H9 (cell line): ENCODE results near the gene MYT1. TPM values are rescaled to one million over a fixed set of nuclear protein-coding genes. Genes with fewer than 3 reads are reported as not detected.
"Not testable (repeated sequence)": the region's sequence is repeated elsewhere in the genome, so short reads cannot be mapped to it uniquely, and the experiment has no call there.

ENCODE experiments used
- DNase-seq: peaks from one replicate; pipeline ENCODE4 v3.0.0-alpha.2; 2017
- H2AFZ ChIP-seq: one replicate; pipeline ENCODE4 v1.6.1; 2013; ENCODE audit warnings: mild to moderate bottlenecking, low read length, control low read depth, moderate library complexity
- H2AK5ac ChIP-seq: 2 replicates; pipeline ENCODE4 v1.6.1; 2013; ENCODE audit warnings: low read length, control low read depth, mixed read lengths; ENCODE audit not compliant: insufficient read length
- H2BK120ac ChIP-seq: one replicate; pipeline ENCODE4 v1.6.1; 2013; ENCODE audit warnings: low read depth, mild to moderate bottlenecking, low read length, control low read depth, inconsistent platforms; ENCODE audit not compliant: poor library complexity, severe bottlenecking
- H2BK12ac ChIP-seq: 2 replicates; pipeline ENCODE4 v1.6.1; 2013; ENCODE audit warnings: low read length, control low read depth, mixed read lengths, low read depth; ENCODE audit not compliant: insufficient read length
- H2BK15ac ChIP-seq: 2 replicates; pipeline ENCODE4 v1.6.1; 2013; ENCODE audit warnings: low read depth, low read length, control low read depth
- H2BK20ac ChIP-seq: one replicate; pipeline ENCODE4 v1.6.1; 2013; ENCODE audit warnings: low read depth, mild to moderate bottlenecking, low read length, control low read depth, inconsistent platforms; ENCODE audit not compliant: poor library complexity, severe bottlenecking
- H2BK5ac ChIP-seq: 2 replicates; pipeline ENCODE4 v1.6.1; 2013; ENCODE audit warnings: low read length, control low read depth, mixed read lengths; ENCODE audit not compliant: insufficient read length
- H3K14ac ChIP-seq: 2 replicates; pipeline ENCODE4 v1.6.1; 2013; ENCODE audit warnings: low read length, control low read depth; ENCODE audit not compliant: insufficient read depth
- H3K18ac ChIP-seq: 2 replicates; pipeline ENCODE4 v1.6.1; 2013; ENCODE audit warnings: low read depth, mild to moderate bottlenecking, mixed read lengths, low read length, control low read depth; ENCODE audit not compliant: insufficient read length
- H3K23ac ChIP-seq: 2 replicates; pipeline ENCODE4 v1.6.1; 2013; ENCODE audit warnings: low read length, control low read depth, mixed read lengths, low read depth; ENCODE audit not compliant: insufficient read length
- H3K23me2 ChIP-seq: 2 replicates; pipeline ENCODE4 v1.6.1; 2013; ENCODE audit warnings: low read depth, mild to moderate bottlenecking, mixed read lengths, low read length, control low read depth; ENCODE audit not compliant: insufficient read length, poor library complexity, severe bottlenecking
- H3K27ac ChIP-seq: 2 replicates; pipeline ENCODE4 v1.5.1; 2013; ENCODE audit warnings: low read length, control low read depth, mixed read lengths, low read depth; ENCODE audit not compliant: insufficient read length
- H3K27me3 ChIP-seq: 2 replicates; pipeline ENCODE4 v1.6.1; 2013; ENCODE audit warnings: low read length, control low read depth, inconsistent platforms; ENCODE audit not compliant: insufficient read depth
- H3K4ac ChIP-seq: 2 replicates; pipeline ENCODE4 v1.6.1; 2013; ENCODE audit warnings: low read depth, mild to moderate bottlenecking, control low read depth, inconsistent platforms, low read length, moderate library complexity
- H3K4me1 ChIP-seq: 2 replicates; pipeline ENCODE4 v1.6.1; 2013; ENCODE audit warnings: low read length, control low read depth, inconsistent platforms; ENCODE audit not compliant: insufficient read depth
- H3K4me2 ChIP-seq: 2 replicates; pipeline ENCODE4 v1.6.1; 2013; ENCODE audit warnings: low read length, control low read depth, mixed read lengths; ENCODE audit not compliant: insufficient read length, insufficient read depth
- H3K56ac ChIP-seq: 2 replicates; pipeline ENCODE4 v1.6.1; 2013; ENCODE audit warnings: low read depth, mild to moderate bottlenecking, mixed read lengths, low read length, control low read depth; ENCODE audit not compliant: insufficient read length
- H3K79me1 ChIP-seq: 2 replicates; pipeline ENCODE4 v1.6.1; 2013; ENCODE audit warnings: low read depth, mild to moderate bottlenecking, moderate library complexity, low read length, control low read depth, inconsistent platforms; ENCODE audit not compliant: insufficient read depth, poor library complexity, severe bottlenecking
- H3K79me2 ChIP-seq: 2 replicates; pipeline ENCODE4 v1.6.1; 2013; ENCODE audit warnings: low read length, control low read depth, inconsistent platforms; ENCODE audit not compliant: insufficient read depth
- H3K9ac ChIP-seq: 2 replicates; pipeline ENCODE4 v1.6.1; 2013; ENCODE audit warnings: low read length, control low read depth, mixed read lengths; ENCODE audit not compliant: insufficient read length; ENCODE audit errors: extremely low read depth
- H3K9me3 ChIP-seq: one replicate; pipeline ENCODE4 v1.6.1; 2013; ENCODE audit warnings: low read depth, low read length, inconsistent platforms; ENCODE audit not compliant: control insufficient read depth
- H3T11ph ChIP-seq: one replicate; pipeline ENCODE4 v1.6.1; 2013; ENCODE audit warnings: mild to moderate bottlenecking, low read length, control low read depth, inconsistent platforms
- H4K20me1 ChIP-seq: one replicate; pipeline ENCODE4 v1.6.1; 2013; ENCODE audit not compliant: control insufficient read depth, insufficient read length, insufficient read depth
- H4K5ac ChIP-seq: 2 replicates; pipeline ENCODE4 v1.6.1; 2013; ENCODE audit warnings: low read depth, mild to moderate bottlenecking, mixed read lengths, low read length, control low read depth; ENCODE audit not compliant: insufficient read length
- H4K8ac ChIP-seq: replicated peaks from 2 replicates; pipeline ENCODE4 v1.6.1; 2013; ENCODE audit warnings: low read length, control low read depth, mixed read lengths, low read depth; ENCODE audit not compliant: insufficient read length
- H4K91ac ChIP-seq: 2 replicates; pipeline ENCODE4 v1.6.1; 2013; ENCODE audit warnings: low read depth, mild to moderate bottlenecking, moderate library complexity, mixed read lengths, low read length, control low read depth; ENCODE audit not compliant: insufficient read length
- H3K27ac Mint-ChIP-seq, 3 experiments: 2 replicates in 2 of 3; 3 replicates in 1 of 3; pipeline ENCODE4 v1.8.0; 2020 to 2021; ENCODE audit warnings: mixed read lengths in 3 of 3, mild to moderate bottlenecking in 1 of 3, moderate library complexity in 1 of 3
- H3K27me3 Mint-ChIP-seq: 2 replicates; pipeline ENCODE4 v1.8.0; 2021; ENCODE audit warnings: low read depth, mild to moderate bottlenecking, moderate library complexity, mixed read lengths
- H3K36me3 Mint-ChIP-seq, 3 experiments: 2 replicates in 2 of 3; 3 replicates in 1 of 3; pipeline ENCODE4 v1.8.0; 2020 to 2021; ENCODE audit warnings: low read depth in 3 of 3, mixed read lengths in 3 of 3; ENCODE audit not compliant: insufficient read depth in 1 of 3
- H3K4me1 Mint-ChIP-seq, 2 experiments: 2 replicates each; pipeline ENCODE4 v1.8.0; 2020; ENCODE audit warnings: mixed read lengths in 2 of 2
- H3K4me3 Mint-ChIP-seq, 2 experiments: 2 replicates in 1 of 2; 3 replicates in 1 of 2; pipeline ENCODE4 v1.8.0; 2020 to 2021; ENCODE audit warnings: mild to moderate bottlenecking in 2 of 2, mixed read lengths in 2 of 2, moderate library complexity in 1 of 2
- H3K9me3 Mint-ChIP-seq, 2 experiments: 2 replicates in 1 of 2; 3 replicates in 1 of 2; pipeline ENCODE4 v1.8.0; 2020; ENCODE audit warnings: mild to moderate bottlenecking in 2 of 2, mixed read lengths in 2 of 2, moderate library complexity in 1 of 2
- WGBS: extraction: QIAGEN DNeasy Blood & Tissue Kit; methylation state at CpG from one replicate; pipeline ENCODE4 v1.1.7; 2013; ENCODE audit warnings: missing lambda C conversion rate, low lambda C conversion rate, mixed read lengths; ENCODE audit not compliant: insufficient read length; ENCODE audit errors: extremely low coverage; 5-methylcytosine and 5-hydroxymethylcytosine counted together
- total RNA-seq: library from RNA; stranded (reverse); gene quantifications from 2 replicates; pipeline ENCODE4 v1.2.1, GENCODE V29; 2021
- TF ChIP-seq, protein P1 (sequence below): fragments of 200-600 bp; sonication (generic); conservative IDR thresholded peaks from 3 replicates; pipeline ENCODE4 v1.8.0; 2021; ENCODE audit warnings: antibody characterized with exemption, mild to moderate bottlenecking

MYT1 gene
- total RNA-seq, 1 experiment from 2014 or later: 0.79 TPM

DNA sequence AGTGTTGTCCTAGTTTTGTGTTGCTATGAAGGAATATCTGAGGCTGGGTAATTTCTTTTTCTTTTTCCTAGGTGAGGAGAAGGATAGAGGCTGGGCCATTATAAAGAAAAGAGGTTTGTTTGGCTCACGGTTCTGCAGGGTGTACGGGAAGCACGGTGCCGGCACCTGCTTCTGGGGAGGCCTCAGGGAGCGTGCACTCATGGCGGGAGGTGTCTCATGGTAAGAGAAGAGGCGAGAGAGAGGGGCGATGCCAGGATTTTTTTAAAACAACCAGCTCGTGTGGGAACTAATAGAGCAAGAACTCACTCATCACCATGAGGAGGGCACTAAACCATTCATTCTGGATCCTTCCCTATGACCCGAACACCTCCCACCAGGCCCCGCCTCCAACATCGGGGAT lies 42.7 kb upstream of the MYT1 start:
- no peak overlapping the region for H3K4me3 Mint-ChIP-seq
- Histone ChIP-seq H2BK15ac (no peak overlapping the region), H3K79me2 (no peaks in the 10 kb centered on the region), H3K9ac (no peak overlapping the region), H4K91ac (no peak overlapping the region), H2BK120ac (no peak overlapping the region), H3T11ph (no peak overlapping the region), H2AFZ (no peak overlapping the region), H2BK12ac (no peak overlapping the region), H2BK20ac (no peak overlapping the region), H3K27ac (no peak overlapping the region), H3K23ac (no peak overlapping the region), H3K4me2 (no peak overlapping the region), H2AK5ac (no peak overlapping the region), H4K20me1 (no peaks in the 10 kb centered on the region), H4K5ac (no peak overlapping the region), H3K4ac (no peak overlapping the region), H3K14ac (no peak overlapping the region), H4K8ac (no peak overlapping the region), H3K9me3 (no peaks in the 10 kb centered on the region), H3K18ac (no peak overlapping the region), H3K4me1 (no peaks in the 10 kb centered on the region), H3K56ac (no peak overlapping the region), H3K79me1 (no peaks in the 10 kb centered on the region), H3K23me2 (no peaks in the 10 kb centered on the region), H2BK5ac (no peak overlapping the region), H3K27me3 (no peaks in the 10 kb centered on the region; the same call in 1 of the 2 replicates)
- peaks cover 38% of the 10 kb centered on the region for H3K27me3 Mint-ChIP-seq
- WGBS: no CpG with 5 or more reads among the region's 12 CpGs
- H3K9me3 Mint-ChIP-seq: peaks cover 3 to 4% of the 10 kb centered on the region in 2 experiments; a peak in 4 of 5 replicates
- TF ChIP-seq, protein P1, sequence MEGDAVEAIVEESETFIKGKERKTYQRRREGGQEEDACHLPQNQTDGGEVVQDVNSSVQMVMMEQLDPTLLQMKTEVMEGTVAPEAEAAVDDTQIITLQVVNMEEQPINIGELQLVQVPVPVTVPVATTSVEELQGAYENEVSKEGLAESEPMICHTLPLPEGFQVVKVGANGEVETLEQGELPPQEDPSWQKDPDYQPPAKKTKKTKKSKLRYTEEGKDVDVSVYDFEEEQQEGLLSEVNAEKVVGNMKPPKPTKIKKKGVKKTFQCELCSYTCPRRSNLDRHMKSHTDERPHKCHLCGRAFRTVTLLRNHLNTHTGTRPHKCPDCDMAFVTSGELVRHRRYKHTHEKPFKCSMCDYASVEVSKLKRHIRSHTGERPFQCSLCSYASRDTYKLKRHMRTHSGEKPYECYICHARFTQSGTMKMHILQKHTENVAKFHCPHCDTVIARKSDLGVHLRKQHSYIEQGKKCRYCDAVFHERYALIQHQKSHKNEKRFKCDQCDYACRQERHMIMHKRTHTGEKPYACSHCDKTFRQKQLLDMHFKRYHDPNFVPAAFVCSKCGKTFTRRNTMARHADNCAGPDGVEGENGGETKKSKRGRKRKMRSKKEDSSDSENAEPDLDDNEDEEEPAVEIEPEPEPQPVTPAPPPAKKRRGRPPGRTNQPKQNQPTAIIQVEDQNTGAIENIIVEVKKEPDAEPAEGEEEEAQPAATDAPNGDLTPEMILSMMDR: no peak
- peaks cover 4 to 5% of the 10 kb centered on the region in 2 experiments; a peak in 3 of 4 replicates for H3K4me1 Mint-ChIP-seq
- no peak for DNase-seq
- H3K36me3 Mint-ChIP-seq: peaks cover 0 to 1% (median 0%) of the 10 kb centered on the region in 3 experiments; a peak in 1 of 7 replicates
- H3K27ac Mint-ChIP-seq: no peak overlapping the region; a peak in 1 of 7 replicates

DNA sequence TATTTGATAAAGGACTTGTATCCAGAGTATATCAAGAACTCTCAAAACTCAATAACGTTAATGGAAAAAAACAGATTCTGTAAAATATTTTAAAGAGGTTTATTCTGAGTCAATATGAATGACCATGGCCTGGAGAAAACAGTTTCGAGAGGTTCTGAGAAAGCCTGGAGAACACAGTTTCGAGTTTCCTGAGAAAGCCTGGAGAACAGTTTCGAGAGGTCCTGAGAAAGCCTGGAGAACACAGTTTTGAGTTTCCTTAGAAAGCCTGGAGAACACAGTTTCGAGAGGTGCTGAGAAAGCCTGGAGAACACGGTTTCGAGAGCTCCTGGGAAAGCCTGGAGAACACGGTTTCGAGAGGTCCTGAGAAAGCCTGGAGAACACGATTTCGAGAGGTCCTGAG lies 41.3 kb upstream of the MYT1 start:
- not testable (repeated sequence) for H3K23me2 ChIP-seq, H2BK15ac ChIP-seq, H2AFZ ChIP-seq, H3K27me3 ChIP-seq, H3K56ac ChIP-seq, H3K23ac ChIP-seq, H3K79me1 ChIP-seq, H3K4me1 Mint-ChIP-seq, H3T11ph ChIP-seq, H3K36me3 Mint-ChIP-seq, H3K27ac Mint-ChIP-seq, H4K20me1 ChIP-seq, H2AK5ac ChIP-seq, H3K4me3 Mint-ChIP-seq, H3K27ac ChIP-seq, H3K9ac ChIP-seq, H3K4ac ChIP-seq, H4K91ac ChIP-seq, H2BK5ac ChIP-seq, H2BK12ac ChIP-seq, DNase-seq, H3K14ac ChIP-seq, H3K4me2 ChIP-seq, H2BK120ac ChIP-seq, H4K5ac ChIP-seq, H3K79me2 ChIP-seq, H4K8ac ChIP-seq, H3K4me1 ChIP-seq, H3K9me3 Mint-ChIP-seq, H3K18ac ChIP-seq, H3K9me3 ChIP-seq, H2BK20ac ChIP-seq
- no CpG with 5 or more reads among the region's 11 CpGs for WGBS
- peaks cover 40% of the 10 kb centered on the region for H3K27me3 Mint-ChIP-seq
